ENCODE measurements around the gene EMD. TPM values are rescaled to one million over a fixed set of nuclear protein-coding genes. Genes with fewer than 3 reads are reported as not detected.

The EMD gene
- 10 to 100 TPM; 47.8 to 74.1 (median 59.6) TPM for total RNA-seq
- 100 to 1,000 TPM in 1 of 2 donors, 10 to 100 TPM in 1; 54.8 to 170 TPM for polyA plus RNA-seq
- long read RNA-seq, donor 1, transcript EMD-202 (6 exons, 1,379 nt) = major isoform, 36 of 43 reads
- long read RNA-seq, donor 1, partial matches to known transcripts = 2 of 43 reads
- long read RNA-seq, donor 1, other reads (novel, unspliced or antisense) = 3 of 43 reads
- long read RNA-seq, donor 2, transcript EMD-202 (6 exons, 1,379 nt) = major isoform, 25 of 33 reads
- long read RNA-seq, donor 2, partial matches to known transcripts = 0 of 33 reads
- long read RNA-seq, donor 2, other reads (novel, unspliced or antisense) = 6 of 33 reads
- long read RNA-seq, donor 3, transcript EMD-202 (6 exons, 1,379 nt) = major isoform, 62 of 70 reads
- long read RNA-seq, donor 3, partial matches to known transcripts = 0 of 70 reads
- long read RNA-seq, donor 3, other reads (novel, unspliced or antisense) = 4 of 70 reads

DNA sequence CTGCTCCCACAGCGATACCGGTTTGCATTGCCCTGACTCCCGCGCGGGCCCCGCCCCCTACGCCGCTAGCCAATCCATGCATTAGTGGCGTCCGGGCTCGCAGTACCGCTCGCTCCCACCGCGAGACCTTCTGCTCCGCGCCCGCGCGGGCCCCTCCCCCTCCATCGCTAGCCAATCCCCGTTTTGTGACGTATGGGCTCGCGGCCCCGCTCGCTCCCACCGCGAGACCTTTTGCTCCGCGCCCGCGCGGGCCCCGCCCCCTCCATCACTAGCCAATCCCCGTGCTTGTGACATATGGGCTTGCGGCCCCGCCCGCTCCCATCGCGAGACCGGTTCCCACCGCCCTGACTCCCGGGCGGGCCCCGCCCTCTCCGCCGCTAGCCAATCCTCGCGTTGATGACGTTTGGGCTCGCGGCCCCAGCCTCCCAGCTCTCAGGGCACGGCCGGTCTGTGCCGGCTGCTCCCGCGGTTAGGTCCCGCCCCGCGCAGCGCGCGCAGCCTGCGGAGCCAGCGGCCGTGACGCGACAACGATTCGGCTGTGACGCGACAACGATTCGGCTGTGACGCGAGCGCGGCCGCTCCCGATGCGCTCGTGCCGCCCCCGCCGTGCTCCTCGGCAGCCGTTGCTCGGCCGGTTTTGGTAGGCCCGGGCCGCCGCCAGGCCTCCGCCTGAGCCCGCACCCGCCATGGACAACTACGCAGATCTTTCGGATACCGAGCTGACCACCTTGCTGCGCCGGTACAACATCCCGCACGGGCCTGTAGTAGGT lies at the start of gene EMD:
Gene EMD, plus strand, starts transcription at position 497 of the 770 bp plus-strand sequence. Its CDS starts 190 bp downstream, at position 687.
- intact Hi-C loops (cut with DNase I) = no loop called here
- Histone ChIP-seq H3K27ac (peak within 1 kb of the TSS; percentile 92 to 99 (median 98)), H3K9me3 (peaks cover 0 to 6% (median 0%) of the 10 kb centered on the region in 11 donors), H3K4me3 (peak within 1 kb of the TSS; percentile 53 to 93 (median 82)), H3K36me3 (peaks cover 0 to 20% (median 0%) of the 10 kb centered on the region in 9 donors), H3K4me1 (peaks cover 0 to 27% (median 18%) of the 10 kb centered on the region in 9 donors), H3K27me3 (no peaks in the 10 kb centered on the region)
- TF ChIP-seq, protein P1, sequence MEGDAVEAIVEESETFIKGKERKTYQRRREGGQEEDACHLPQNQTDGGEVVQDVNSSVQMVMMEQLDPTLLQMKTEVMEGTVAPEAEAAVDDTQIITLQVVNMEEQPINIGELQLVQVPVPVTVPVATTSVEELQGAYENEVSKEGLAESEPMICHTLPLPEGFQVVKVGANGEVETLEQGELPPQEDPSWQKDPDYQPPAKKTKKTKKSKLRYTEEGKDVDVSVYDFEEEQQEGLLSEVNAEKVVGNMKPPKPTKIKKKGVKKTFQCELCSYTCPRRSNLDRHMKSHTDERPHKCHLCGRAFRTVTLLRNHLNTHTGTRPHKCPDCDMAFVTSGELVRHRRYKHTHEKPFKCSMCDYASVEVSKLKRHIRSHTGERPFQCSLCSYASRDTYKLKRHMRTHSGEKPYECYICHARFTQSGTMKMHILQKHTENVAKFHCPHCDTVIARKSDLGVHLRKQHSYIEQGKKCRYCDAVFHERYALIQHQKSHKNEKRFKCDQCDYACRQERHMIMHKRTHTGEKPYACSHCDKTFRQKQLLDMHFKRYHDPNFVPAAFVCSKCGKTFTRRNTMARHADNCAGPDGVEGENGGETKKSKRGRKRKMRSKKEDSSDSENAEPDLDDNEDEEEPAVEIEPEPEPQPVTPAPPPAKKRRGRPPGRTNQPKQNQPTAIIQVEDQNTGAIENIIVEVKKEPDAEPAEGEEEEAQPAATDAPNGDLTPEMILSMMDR (IDR thresholded peaks at IDR 0.05) = peak in 1 of 9 donors; percentile 6
- ATAC-seq (peak; percentile 87 to 95 (median 92)), DNase-seq (peak; percentile 96 to 97)
- 0% methylated on average over 33 to 86 of the region's 103 CpGs for WGBS, 2 donors

DNA sequence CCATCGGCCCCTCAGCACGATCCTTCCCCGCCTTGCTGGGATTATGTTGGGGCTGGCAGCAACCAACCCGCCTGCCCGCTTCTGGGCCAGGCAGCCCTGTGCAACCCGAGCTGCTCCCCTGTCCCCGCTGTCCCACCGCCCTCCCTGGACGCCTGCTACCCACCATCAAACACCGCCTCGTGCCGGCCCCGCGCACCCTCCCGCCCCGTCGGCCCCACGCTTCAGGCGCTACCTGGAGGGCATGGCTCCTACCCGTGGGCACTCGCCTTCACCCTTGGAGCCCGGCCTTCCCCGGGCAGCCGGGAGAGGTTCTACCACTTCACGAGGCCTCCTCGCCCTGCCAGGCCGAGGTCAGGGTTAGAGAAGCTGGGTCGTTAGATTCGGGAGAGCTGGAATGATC lies 46.5 kb upstream of the EMD start:
- Histone ChIP-seq H3K27ac (no peak overlapping the region), H3K36me3 (no peaks in the 10 kb centered on the region), H3K27me3 (peaks cover 0 to 30% (median 0%) of the 10 kb centered on the region in 7 donors), H3K4me1 (peaks cover 0 to 22% (median 3%) of the 10 kb centered on the region in 9 donors), H3K9me3 (no peaks in the 10 kb centered on the region), H3K4me3 (no peak overlapping the region)
- TF ChIP-seq, protein P1 (IDR thresholded peaks at IDR 0.05) = no peak
- ATAC-seq = peak in 1 of 8 donors; percentile 9
- WGBS, 2 donors = 93 to 95% methylated on average over 19 to 29 of the region's 29 CpGs
- DNase-seq = no peak
- intact Hi-C loops (cut with DNase I) = no loop called here

DNA sequence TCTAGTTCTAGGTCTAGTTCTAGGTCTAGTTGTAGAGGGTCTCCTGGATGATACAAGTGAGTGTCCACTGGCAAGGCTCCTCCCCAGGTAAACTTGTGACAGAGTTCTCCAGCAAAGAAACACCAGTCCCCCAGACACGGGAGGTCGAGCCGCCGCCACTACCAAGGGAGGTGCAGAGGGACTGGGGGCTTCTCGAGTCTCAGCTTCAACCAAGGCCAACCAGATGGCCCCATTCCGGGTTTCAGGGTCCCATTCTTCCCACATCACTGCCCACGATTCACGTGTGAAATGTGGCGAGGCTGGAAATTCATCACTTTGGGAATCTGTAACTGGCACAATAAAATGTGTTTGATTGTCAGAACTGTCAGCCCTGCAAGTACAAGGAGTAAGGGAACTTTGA lies 46.0 kb upstream of the EMD start:
- WGBS, 2 donors = 93 to 98% methylated on average over 9 of the region's 9 CpGs
- TF ChIP-seq, protein P1 (IDR thresholded peaks at IDR 0.05) = no peak
- peaks cover 0 to 18% (median 0%) of the 10 kb centered on the region in 9 donors for H3K4me1 ChIP-seq
- no peak overlapping the region for H3K4me3 ChIP-seq
- intact Hi-C loops (cut with DNase I) = no loop called here
- H3K36me3 ChIP-seq = no peaks in the 10 kb centered on the region
- no peaks in the 10 kb centered on the region for H3K9me3 ChIP-seq
- no peak for DNase-seq
- ATAC-seq = no peak
- H3K27ac ChIP-seq = no peak overlapping the region
- peaks cover 0 to 27% (median 0%) of the 10 kb centered on the region in 7 donors for H3K27me3 ChIP-seq

DNA sequence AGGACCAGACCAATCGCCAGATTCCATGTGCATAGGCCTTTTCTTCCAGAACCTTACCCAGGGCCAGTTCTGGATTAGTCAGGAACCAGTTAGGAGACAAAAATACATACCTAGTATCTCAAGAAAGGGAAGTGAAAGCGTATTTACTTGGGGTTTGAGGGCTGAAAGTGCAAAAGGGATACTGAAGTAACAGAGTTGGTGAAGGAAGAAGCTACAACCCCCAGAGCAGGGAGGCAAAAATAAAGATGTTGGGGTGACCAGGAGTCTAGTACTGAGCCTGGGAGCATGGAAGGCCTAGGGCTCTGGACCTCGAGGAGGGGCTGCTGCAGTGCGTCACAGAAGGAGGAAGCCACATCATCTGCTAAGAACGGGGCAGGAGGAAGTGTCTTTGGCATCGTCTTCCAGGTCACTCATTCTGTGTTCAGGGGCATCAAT lies 45.2 kb upstream of the EMD start:
- H3K4me3 ChIP-seq = no peak overlapping the region
- H3K27ac ChIP-seq = peak overlapping the region in 1 of 10 donors; percentile 56
- ATAC-seq = no peak
- WGBS, 2 donors = 73 to 76% methylated on average over 6 of the region's 6 CpGs
- peaks cover 0 to 18% (median 0%) of the 10 kb centered on the region in 9 donors for H3K4me1 ChIP-seq
- H3K27me3 ChIP-seq = peaks cover 0 to 27% (median 0%) of the 10 kb centered on the region in 7 donors
- TF ChIP-seq, protein P1 (IDR thresholded peaks at IDR 0.05) = no peak
- H3K9me3 ChIP-seq = no peaks in the 10 kb centered on the region
- intact Hi-C loops (cut with DNase I) = no loop called here
- no peak for DNase-seq
- H3K36me3 ChIP-seq = no peaks in the 10 kb centered on the region
